Measurements from ENCODE around the gene MED25. TPM values are rescaled to one million over a fixed set of nuclear protein-coding genes. Genes with fewer than 3 reads are reported as not detected.

The MED25 gene
- total and polyA plus RNA-seq, 9 of the 15 experiments (the other 6 are each of a cell fraction or from before 2014, with no cell fraction given), result 4.1 to 93.9 (median 19.3) TPM

GRCh38 chr19:49877020-49877878, 59.2 kb downstream of the MED25 start, which contains the start of the genes AKT1S1 and TBC1D17 (continued):
- TF ChIP-seq HNRNPLL (IDR thresholded peaks at IDR 0.05; ENCODE audit: low read depth, low read length, poor library complexity, severe bottlenecking) (peak; percentile 91), KLF6 (CRISPR knock-in tag; IDR thresholded peaks at IDR 0.05; ENCODE audit: borderline replicate concordance) (peak; percentile 74; the same call in 1 of the 2 replicates), ARID3A (IDR thresholded peaks at IDR 0.05; ENCODE audit: borderline replicate concordance, low read depth, low read length) (peak; percentile 50; the same call in 1 of the 2 replicates), SIN3A (IDR thresholded peaks at IDR 0.05; ENCODE audit: borderline replicate concordance in 2 of 2, control insufficient read depth in 1 of 2, low read depth in 2 of 2, low read length in 2 of 2) (peak in 1 of 2 experiments; percentile 64; a peak in 2 of 4 replicates), RBBP5 (IDR thresholded peaks at IDR 0.05; ENCODE audit: borderline replicate concordance, insufficient read depth, low read length, poor library complexity, severe bottlenecking) (no peak), KAT7 (CRISPR knock-in tag; IDR thresholded peaks at IDR 0.05; ENCODE audit: borderline replicate concordance) (no peak), ZNF408 (CRISPR knock-in tag; IDR thresholded peaks at IDR 0.05; ENCODE audit: low read depth) (no peak), MAX (CRISPR knock-in tag; IDR thresholded peaks at IDR 0.05) (peak; percentile 90), ZBTB2 (IDR thresholded peaks at IDR 0.05) (peak; percentile 86), ATF7 (IDR thresholded peaks at IDR 0.05) (peak; percentile 100), ZNF407 (IDR thresholded peaks at IDR 0.05; ENCODE audit: low read depth) (no peak)

Data from K562 (cell line).